Peyer's patch (tissue), 4 donors: ENCODE results near the gene PIF1.

Experiments used
- POLR2A ChIP-seq, 2 donors: fragments of 450-650 bp; IDR thresholded peaks; one replicate each; pipeline ENCODE4 v1.5.1; 2017; ENCODE audit warnings: antibody characterized with exemption in 2 of 2, mild to moderate bottlenecking in 2 of 2, moderate library complexity in 2 of 2
- TF ChIP-seq, protein P1 (sequence below), 6 experiments: fragments of 450-650 bp in 4 of 6; fragments of 200-600 bp in 2 of 6; sonication (generic) in 1 of 6; IDR thresholded peaks; one replicate each; pipeline ENCODE4 v1.5.1; 2017 to 2019; ENCODE audit warnings: antibody characterized with exemption in 6 of 6, mild to moderate bottlenecking in 3 of 6, moderate library complexity in 1 of 6

DNA sequence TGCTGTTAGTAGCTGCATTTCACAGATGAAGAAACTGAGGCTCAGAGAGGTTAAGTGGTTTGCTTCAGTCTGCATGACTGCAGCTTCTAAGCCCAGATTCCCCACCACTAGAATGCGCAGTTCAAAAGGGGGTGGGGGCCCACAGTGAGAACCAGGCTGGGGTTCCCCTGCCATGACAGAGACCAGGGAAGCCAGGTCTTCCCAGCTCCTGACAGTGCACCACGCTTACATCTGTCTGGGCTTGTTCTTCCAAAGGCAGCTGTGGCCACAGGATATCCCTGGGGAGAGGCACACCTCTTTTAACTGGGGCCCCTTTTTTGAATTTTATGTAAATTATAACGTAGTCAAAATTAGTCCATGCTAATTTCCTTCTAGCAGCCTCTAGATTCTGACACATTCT, 21.6 kb upstream of the PIF1 start:
- TF ChIP-seq, protein P1, sequence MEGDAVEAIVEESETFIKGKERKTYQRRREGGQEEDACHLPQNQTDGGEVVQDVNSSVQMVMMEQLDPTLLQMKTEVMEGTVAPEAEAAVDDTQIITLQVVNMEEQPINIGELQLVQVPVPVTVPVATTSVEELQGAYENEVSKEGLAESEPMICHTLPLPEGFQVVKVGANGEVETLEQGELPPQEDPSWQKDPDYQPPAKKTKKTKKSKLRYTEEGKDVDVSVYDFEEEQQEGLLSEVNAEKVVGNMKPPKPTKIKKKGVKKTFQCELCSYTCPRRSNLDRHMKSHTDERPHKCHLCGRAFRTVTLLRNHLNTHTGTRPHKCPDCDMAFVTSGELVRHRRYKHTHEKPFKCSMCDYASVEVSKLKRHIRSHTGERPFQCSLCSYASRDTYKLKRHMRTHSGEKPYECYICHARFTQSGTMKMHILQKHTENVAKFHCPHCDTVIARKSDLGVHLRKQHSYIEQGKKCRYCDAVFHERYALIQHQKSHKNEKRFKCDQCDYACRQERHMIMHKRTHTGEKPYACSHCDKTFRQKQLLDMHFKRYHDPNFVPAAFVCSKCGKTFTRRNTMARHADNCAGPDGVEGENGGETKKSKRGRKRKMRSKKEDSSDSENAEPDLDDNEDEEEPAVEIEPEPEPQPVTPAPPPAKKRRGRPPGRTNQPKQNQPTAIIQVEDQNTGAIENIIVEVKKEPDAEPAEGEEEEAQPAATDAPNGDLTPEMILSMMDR (IDR thresholded peaks at IDR 0.05), result no peak
- TF ChIP-seq POLR2A (IDR thresholded peaks at IDR 0.05), result no peak
